IPS-15b (cell line): ENCODE results near the gene MBD6.

Source experiments
- H3K27me3 ChIP-seq: one replicate; pipeline ENCODE4 v1.6.1; 2013; ENCODE audit warnings: low read length; ENCODE audit not compliant: control insufficient read depth, insufficient read depth
- H3K36me3 ChIP-seq: one replicate; pipeline ENCODE4 v1.6.1; 2013; ENCODE audit warnings: low read length; ENCODE audit not compliant: control insufficient read depth, insufficient read depth
- H3K4me1 ChIP-seq: one replicate; pipeline ENCODE4 v1.6.1; 2013; ENCODE audit warnings: mild to moderate bottlenecking, low read length; ENCODE audit not compliant: control insufficient read depth, insufficient read depth
- H3K4me3 ChIP-seq: one replicate; pipeline ENCODE4 v1.5.1; 2013; ENCODE audit warnings: low read depth, low read length
- H3K9ac ChIP-seq: one replicate; pipeline ENCODE4 v1.6.1; 2013; ENCODE audit warnings: low read depth, mild to moderate bottlenecking, low read length
- H3K9me3 ChIP-seq: one replicate; pipeline ENCODE4 v1.6.1; 2013; ENCODE audit warnings: mild to moderate bottlenecking, low read length; ENCODE audit not compliant: control insufficient read depth, insufficient read depth

MBD6 gene

DNA sequence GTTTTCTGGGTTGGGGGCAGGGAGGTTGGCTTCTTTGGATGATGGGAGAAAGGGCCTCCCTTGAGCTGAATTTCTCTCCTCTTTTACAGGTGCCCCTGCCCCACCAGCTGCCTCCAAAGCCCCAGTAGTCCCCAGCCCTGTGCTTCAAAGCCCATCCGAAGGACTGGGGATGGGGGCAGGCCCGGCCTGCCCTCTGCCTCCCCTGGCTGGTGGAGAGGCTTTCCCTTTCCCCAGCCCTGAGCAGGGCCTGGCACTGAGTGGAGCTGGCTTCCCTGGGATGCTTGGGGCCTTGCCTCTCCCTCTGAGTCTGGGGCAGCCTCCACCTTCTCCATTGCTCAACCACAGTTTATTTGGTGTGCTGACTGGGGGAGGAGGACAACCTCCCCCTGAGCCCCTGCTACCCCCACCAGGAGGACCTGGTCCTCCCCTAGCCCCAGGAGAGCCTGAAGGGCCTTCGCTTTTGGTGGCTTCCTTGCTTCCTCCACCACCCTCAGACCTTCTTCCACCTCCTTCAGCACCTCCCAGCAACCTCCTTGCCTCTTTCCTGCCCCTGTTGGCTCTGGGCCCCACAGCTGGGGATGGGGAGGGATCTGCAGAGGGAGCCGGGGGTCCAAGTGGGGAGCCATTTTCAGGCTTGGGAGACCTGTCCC lies 4.0 kb downstream of the MBD6 start:
- Histone ChIP-seq H3K9me3 (no peaks in the 10 kb centered on the region), H3K4me3 (no peak overlapping the region), H3K27me3 (no peaks in the 10 kb centered on the region), H3K36me3 (peaks cover 31% of the 10 kb centered on the region), H3K9ac (no peak overlapping the region), H3K4me1 (peaks cover 7% of the 10 kb centered on the region)

DNA sequence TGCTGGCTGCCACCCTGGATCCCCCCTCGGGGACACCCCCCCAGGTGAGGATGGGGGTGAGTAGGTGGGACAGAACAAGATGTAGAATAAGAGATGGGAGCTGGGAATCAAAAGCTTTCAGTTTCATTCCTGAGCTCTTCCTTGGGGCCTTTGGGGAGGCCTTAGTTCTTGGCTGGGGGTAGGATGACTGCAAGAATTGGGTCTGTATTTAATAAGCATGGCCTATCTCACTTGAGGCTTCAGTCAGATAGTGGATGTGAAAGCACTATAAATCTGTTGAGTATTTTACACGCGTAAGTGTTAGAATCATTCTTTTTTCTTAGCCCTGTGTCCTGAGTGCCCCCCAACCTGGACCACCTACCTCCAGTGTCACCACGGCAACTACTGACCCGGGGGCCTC lies 4.6 kb downstream of the MBD6 start:
- Histone ChIP-seq H3K27me3 (no peaks in the 10 kb centered on the region), H3K4me1 (peaks cover 7% of the 10 kb centered on the region), H3K9ac (no peak overlapping the region), H3K36me3 (peaks cover 34% of the 10 kb centered on the region), H3K4me3 (no peak overlapping the region), H3K9me3 (no peaks in the 10 kb centered on the region)

DNA sequence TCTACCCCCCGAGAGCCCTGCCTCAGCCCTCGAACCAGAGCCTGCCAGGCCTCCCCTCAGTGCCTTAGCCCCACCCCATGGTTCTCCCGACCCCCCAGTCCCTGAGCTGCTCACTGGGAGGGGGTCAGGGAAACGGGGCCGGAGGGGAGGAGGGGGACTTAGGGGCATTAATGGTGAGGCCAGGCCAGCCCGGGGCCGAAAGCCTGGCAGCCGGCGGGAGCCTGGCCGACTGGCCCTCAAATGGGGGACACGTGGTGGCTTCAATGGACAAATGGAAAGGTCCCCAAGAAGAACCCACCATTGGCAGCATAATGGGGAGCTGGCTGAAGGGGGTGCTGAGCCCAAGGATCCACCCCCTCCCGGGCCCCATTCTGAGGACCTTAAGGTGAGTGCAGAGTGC lies 5.6 kb downstream of the MBD6 start:
- Histone ChIP-seq H3K4me1 (peaks cover 7% of the 10 kb centered on the region), H3K4me3 (no peak overlapping the region), H3K9ac (no peak overlapping the region), H3K9me3 (no peaks in the 10 kb centered on the region), H3K27me3 (no peaks in the 10 kb centered on the region), H3K36me3 (peaks cover 35% of the 10 kb centered on the region)

DNA sequence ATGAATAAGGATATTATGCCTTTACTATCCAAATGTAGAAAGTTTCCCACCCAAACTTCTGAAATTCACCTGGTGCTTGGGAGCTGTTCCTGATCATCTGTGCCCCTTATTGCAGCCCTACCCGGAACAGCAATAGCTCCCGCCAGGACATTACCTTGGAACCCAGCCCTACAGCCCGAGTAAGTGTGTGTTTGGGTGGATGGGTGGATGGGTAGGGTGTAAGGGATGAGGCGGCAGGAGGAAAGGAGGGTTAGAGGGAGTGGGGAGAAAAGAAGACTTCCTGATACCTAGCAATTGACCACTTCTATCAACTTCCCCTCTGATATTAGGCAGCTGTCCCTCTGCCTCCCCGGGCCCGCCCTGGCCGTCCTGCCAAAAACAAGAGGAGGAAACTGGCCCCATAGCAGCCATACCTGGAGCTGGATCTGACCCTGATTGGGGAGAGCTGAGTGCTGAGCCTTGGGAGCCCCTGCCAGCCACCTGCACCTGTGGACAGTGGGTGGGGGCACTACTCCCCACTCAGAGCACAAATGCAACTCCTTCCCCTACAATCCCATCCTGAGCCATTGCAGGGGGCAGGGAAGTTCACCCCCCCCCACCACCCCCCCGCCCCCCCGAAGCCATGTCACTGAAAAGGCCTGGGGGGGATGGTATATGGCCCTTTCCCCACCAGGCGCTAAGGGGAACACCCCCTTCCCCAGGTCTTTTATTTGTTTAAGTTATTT lies 6.4 kb downstream of the MBD6 start:
- no peaks in the 10 kb centered on the region for H3K27me3 ChIP-seq
- H3K4me1 ChIP-seq, result peaks cover 2% of the 10 kb centered on the region
- H3K9ac ChIP-seq, result no peak overlapping the region
- H3K9me3 ChIP-seq, result no peaks in the 10 kb centered on the region
- H3K4me3 ChIP-seq, result no peak overlapping the region
- H3K36me3 ChIP-seq, result peaks cover 37% of the 10 kb centered on the region

DNA sequence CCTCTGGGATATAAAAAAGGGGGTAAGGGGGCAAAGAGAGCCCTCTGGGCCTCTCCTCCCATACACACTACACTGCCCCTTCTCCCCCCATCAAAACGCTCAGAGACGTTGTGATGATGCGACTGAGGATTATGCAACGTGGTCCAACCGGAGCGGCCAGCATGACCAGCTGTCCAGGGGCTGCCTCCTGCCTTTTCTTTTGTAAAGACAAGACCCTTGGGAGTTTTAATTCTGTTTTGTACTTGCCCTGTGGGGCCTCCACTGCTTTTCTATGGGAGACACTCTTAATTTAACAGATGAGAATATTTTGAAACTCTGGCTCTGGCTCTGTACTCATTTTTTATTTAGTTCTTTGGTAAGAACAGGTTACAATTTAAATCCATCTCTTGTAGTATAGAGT lies 7.2 kb downstream of the MBD6 start:
- Histone ChIP-seq H3K4me3 (no peak overlapping the region), H3K9ac (no peak overlapping the region), H3K9me3 (no peaks in the 10 kb centered on the region), H3K36me3 (peaks cover 40% of the 10 kb centered on the region), H3K27me3 (no peaks in the 10 kb centered on the region), H3K4me1 (no peaks in the 10 kb centered on the region)

DNA sequence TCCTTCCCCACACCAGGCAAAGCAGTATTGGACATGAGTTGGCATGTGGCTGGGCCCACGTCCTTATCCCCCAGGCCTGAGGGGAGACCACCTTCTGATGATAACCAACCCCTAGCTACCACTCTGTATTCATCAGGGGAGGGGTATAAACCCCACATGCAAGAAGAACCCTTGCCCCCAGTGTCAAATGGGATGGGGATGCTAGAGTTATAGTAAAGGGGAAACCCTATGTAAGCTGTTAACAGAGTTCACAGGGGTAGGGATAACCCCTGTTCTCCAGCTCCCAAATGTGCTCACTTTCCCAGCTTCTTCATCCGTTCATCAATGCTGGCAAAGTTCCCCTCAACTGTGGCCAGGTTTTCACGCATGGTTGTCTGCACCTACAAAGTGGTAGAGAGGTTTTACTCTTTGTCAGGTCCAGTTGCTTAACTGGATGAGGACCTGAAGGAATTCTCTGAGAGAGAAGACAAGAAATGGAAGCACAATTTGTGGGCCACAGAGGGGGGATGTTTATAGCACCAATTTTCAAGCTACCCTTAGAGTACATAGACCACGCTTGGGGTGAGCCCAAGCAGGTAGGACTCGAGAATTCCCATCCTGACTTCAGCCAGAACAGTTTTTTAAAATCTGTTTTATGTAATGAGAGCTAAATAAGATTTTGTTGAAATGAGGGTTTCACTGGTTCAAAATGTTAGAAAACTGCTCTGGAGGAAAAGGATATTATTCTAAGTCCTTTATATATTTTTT lies 7.9 kb downstream of the MBD6 start:
- H3K9me3 ChIP-seq, result no peaks in the 10 kb centered on the region
- no peak overlapping the region for H3K9ac ChIP-seq
- no peak overlapping the region for H3K4me3 ChIP-seq
- H3K4me1 ChIP-seq, result no peaks in the 10 kb centered on the region
- no peaks in the 10 kb centered on the region for H3K27me3 ChIP-seq
- H3K36me3 ChIP-seq, result peaks cover 41% of the 10 kb centered on the region

DNA sequence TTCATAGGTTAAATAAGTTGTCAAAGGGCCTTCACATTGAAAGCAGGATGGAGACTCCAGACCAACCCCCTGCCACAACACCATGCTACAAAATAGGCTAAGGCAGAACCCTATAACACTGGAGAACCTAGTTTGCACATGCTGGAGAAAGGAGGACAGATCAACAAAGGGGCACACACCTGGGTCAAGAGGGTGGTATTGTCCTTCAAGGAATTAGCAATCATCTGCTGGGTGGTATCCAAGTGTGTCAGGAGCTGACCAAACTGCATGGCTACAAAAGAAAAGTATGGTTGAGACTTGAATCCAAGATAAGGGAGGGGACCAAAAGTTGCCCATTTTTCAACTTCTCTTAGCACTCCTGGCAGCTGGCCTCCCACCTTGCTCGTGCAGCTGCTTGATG lies 9.2 kb downstream of the MBD6 start:
- H3K4me3 ChIP-seq, result no peak overlapping the region
- peaks cover 37% of the 10 kb centered on the region for H3K36me3 ChIP-seq
- H3K9ac ChIP-seq, result no peak overlapping the region
- peaks cover 6% of the 10 kb centered on the region for H3K4me1 ChIP-seq
- no peaks in the 10 kb centered on the region for H3K27me3 ChIP-seq
- no peaks in the 10 kb centered on the region for H3K9me3 ChIP-seq

DNA sequence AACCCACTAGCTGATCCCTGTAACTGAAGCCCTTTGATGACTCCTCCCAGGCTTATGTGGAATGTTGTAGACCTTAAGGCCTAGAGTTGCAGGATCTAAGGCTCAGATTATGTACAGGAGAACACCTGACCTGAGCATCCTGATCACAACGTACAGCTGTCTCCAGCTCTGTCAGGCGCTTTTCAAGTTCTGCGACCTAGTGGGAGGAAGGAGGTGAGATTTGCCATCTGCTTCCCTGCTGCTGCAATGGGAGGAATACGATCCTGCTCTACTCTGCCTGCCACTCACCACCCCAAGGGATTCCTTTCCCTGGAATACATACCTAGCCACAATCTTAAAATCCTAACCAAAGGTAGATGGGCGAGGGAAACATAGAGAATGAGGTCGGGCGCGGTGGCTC lies 10.5 kb downstream of the MBD6 start:
- peaks cover 31% of the 10 kb centered on the region for H3K36me3 ChIP-seq

DNA sequence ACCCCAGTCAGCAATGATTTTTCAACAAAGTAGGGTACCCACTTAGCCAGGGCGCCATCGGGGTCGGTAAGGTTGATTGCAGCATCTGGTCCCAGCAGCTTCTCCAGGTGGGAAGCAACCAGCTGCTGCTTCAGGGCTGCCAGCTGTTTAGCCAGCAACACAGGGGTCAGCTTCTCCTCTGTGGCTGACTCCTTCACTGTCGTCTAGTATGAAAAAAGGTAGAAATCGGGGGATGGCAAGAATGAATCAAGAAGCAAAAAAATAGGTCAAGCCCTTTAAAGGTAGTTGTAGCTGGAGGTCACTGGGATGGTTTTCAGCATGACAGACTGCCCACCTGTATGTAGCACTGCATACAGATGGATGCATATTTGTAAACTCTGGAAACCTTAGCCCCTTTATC lies 11.6 kb downstream of the MBD6 start:
- no peak overlapping the region for H3K9ac ChIP-seq
- no peaks in the 10 kb centered on the region for H3K9me3 ChIP-seq
- H3K4me1 ChIP-seq, result peaks cover 6% of the 10 kb centered on the region
- H3K27me3 ChIP-seq, result no peaks in the 10 kb centered on the region
- peaks cover 31% of the 10 kb centered on the region for H3K36me3 ChIP-seq
- H3K4me3 ChIP-seq, result no peak overlapping the region

More for the DNA sequence above, 10.5 kb downstream of the MBD6 start:
- Histone ChIP-seq H3K27me3 (no peaks in the 10 kb centered on the region), H3K9ac (no peak overlapping the region), H3K4me3 (no peak overlapping the region), H3K9me3 (no peaks in the 10 kb centered on the region), H3K4me1 (peaks cover 6% of the 10 kb centered on the region)

DNA sequence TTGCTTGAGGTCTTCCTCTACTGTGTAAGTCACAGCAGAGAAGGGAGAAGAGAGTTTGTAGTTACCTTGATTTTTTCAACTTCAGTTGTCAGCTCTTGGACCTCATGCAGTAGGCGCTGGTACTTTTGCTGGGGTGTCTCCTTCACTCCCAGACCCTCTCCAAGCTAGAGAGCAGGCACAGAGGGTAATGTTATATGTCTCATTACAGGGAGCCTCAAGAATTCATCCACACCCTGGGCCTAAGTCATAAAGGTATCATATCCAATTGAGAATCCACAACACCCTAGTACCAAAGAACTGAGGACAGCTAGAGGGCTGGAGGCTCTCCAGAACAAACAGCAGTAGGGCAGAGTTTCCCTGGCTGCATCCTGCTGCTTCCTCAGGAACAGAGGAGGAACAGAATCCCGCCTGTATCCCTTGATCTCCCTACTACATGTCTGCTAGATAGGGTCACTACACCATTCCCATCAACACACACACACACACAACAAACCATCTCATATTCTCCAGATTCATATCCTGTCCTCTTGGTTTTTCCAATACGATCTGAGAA lies 12.4 kb downstream of the MBD6 start:
- peaks cover 6% of the 10 kb centered on the region for H3K4me1 ChIP-seq
- H3K9ac ChIP-seq, result no peak overlapping the region
- no peaks in the 10 kb centered on the region for H3K9me3 ChIP-seq
- H3K4me3 ChIP-seq, result no peak overlapping the region
- peaks cover 29% of the 10 kb centered on the region for H3K36me3 ChIP-seq
- H3K27me3 ChIP-seq, result no peaks in the 10 kb centered on the region

DNA sequence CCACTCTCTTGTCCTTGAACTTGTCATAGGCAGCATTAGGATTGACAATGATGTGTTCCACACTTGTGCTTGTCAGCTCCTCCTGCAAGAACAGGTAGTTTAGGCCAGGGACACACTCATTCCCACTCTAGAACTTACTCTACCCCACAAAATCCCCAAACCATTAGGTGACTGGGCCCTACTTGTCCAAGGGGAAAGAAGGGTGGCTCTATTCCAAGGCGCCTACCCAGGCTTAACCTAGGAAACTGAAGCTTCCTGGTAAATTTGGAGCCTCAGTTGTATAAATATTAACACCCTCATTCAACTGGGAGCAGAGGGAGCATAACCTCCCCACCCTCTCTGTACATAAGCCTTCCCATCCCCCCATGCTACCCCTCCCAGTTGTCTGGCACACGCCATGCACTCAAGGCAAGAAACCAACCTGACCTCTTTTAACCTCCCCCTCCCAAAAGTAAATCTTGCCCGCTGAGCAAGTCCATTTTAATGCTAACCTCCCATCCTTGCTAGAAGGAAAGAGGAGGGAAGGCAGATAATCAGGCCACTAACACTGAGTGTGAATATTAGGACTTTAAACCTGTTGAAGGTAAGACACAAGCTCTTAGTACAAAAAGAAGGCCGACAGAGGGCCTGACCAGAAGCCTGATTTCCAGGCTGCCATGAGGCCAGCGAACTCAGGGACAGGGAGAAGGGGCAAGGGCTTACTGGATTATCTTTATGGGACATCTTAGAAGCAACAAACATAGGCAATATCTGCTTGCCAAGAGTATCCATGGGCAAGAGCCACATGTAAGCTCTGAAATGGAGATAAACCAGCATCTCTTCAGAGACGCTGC lies 13.4 kb downstream of the MBD6 start:
- Histone ChIP-seq H3K27me3 (peaks cover under 1% of the 10 kb centered on the region), H3K4me3 (no peak overlapping the region), H3K36me3 (peaks cover 23% of the 10 kb centered on the region), H3K9ac (no peak overlapping the region), H3K4me1 (peaks cover 6% of the 10 kb centered on the region), H3K9me3 (no peaks in the 10 kb centered on the region)
